Chondrocyte (in vitro differentiated cells): ENCODE results near the gene ZNF385B. TPM values are rescaled to one million over a fixed set of nuclear protein-coding genes. Genes with fewer than 3 reads are reported as not detected.

ENCODE experiments used
- DNase-seq: peaks from one replicate; pipeline ENCODE4 v3.0.0; 2021; ENCODE audit warnings: mixed read lengths, low spot score
- H3K27ac Mint-ChIP-seq: one replicate; pipeline ENCODE4 v1.8.0; 2021; ENCODE audit warnings: mild to moderate bottlenecking, moderate library complexity, mixed read lengths; ENCODE audit not compliant: unreplicated experiment
- H3K27me3 Mint-ChIP-seq: 2 replicates; pipeline ENCODE4 v1.8.0; 2021; ENCODE audit warnings: low read depth, mixed read lengths
- H3K36me3 Mint-ChIP-seq: 2 replicates; pipeline ENCODE4 v1.8.0; 2021; ENCODE audit warnings: low read depth, mixed read lengths
- H3K4me1 Mint-ChIP-seq: 2 replicates; pipeline ENCODE4 v1.8.0; 2021; ENCODE audit warnings: low read depth, mild to moderate bottlenecking, mixed read lengths
- H3K4me3 Mint-ChIP-seq: one replicate; pipeline ENCODE4 v1.8.0; 2021; ENCODE audit warnings: mild to moderate bottlenecking, moderate library complexity, mixed read lengths; ENCODE audit not compliant: unreplicated experiment
- H3K9me3 Mint-ChIP-seq: 2 replicates; pipeline ENCODE4 v1.8.0; 2021; ENCODE audit warnings: low read depth, mixed read lengths
- CTCF ChIP-seq: fragments of 200-600 bp; sonication (generic); IDR thresholded peaks from 2 replicates; pipeline ENCODE4 v1.5.0; 2021; ENCODE audit warnings: antibody characterized with exemption, mild to moderate bottlenecking, moderate library complexity
- total RNA-seq: library from RNA; stranded (reverse); gene quantifications from 3 replicates; pipeline ENCODE4 v1.2.1, GENCODE V29; 2021

The ZNF385B gene
- total RNA-seq, 1 donor from 2014 or later = 0.25 TPM

GRCh38 chr2:179533875-179534274 is 327.5 kb downstream of the ZNF385B start:
- DNase-seq = no peak
- no peaks in the 10 kb centered on the region for H3K36me3 Mint-ChIP-seq
- no peak overlapping the region for H3K4me3 Mint-ChIP-seq
- H3K27me3 Mint-ChIP-seq = no peaks in the 10 kb centered on the region
- no peak overlapping the region for H3K27ac Mint-ChIP-seq
- H3K4me1 Mint-ChIP-seq = peaks cover 4% of the 10 kb centered on the region
- peaks cover 1% of the 10 kb centered on the region for H3K9me3 Mint-ChIP-seq
- no peak for TF ChIP-seq CTCF

GRCh38 chr2:179532863-179533278 is 328.5 kb downstream of the ZNF385B start:
- no peaks in the 10 kb centered on the region for H3K27me3 Mint-ChIP-seq
- H3K9me3 Mint-ChIP-seq = no peaks in the 10 kb centered on the region
- peaks cover 4% of the 10 kb centered on the region for H3K4me1 Mint-ChIP-seq
- DNase-seq = no peak
- H3K36me3 Mint-ChIP-seq = no peaks in the 10 kb centered on the region
- H3K27ac Mint-ChIP-seq = no peak overlapping the region
- TF ChIP-seq CTCF = no peak
- no peak overlapping the region for H3K4me3 Mint-ChIP-seq

- Mint-ChIP-seq H3K27me3 (no peaks in the 10 kb centered on the region), H3K9me3 (no peaks in the 10 kb centered on the region), H3K36me3 (no peaks in the 10 kb centered on the region), H3K4me3 (no peak overlapping the region), H3K27ac (no peak overlapping the region), H3K4me1 (no peaks in the 10 kb centered on the region)
- no peak for DNase-seq
- no peak for TF ChIP-seq CTCF
Observed at GRCh38 chr2:179528576-179529069, 332.8 kb downstream of the ZNF385B start.

GRCh38 chr2:179525340-179525739 is 336.1 kb downstream of the ZNF385B start:
- no peak for DNase-seq
- no peaks in the 10 kb centered on the region for H3K9me3 Mint-ChIP-seq
- no peak for TF ChIP-seq CTCF
- no peak overlapping the region for H3K4me3 Mint-ChIP-seq
- H3K27me3 Mint-ChIP-seq = no peaks in the 10 kb centered on the region
- no peaks in the 10 kb centered on the region for H3K36me3 Mint-ChIP-seq
- peaks cover 3% of the 10 kb centered on the region for H3K4me1 Mint-ChIP-seq
- no peak overlapping the region for H3K27ac Mint-ChIP-seq

GRCh38 chr2:179524809-179525339 is 336.5 kb downstream of the ZNF385B start:
- no peak for DNase-seq

More at GRCh38 chr2:179524809-179525339, 336.5 kb downstream of the ZNF385B start:
- Mint-ChIP-seq H3K4me1 (peaks cover 3% of the 10 kb centered on the region), H3K4me3 (no peak overlapping the region), H3K9me3 (no peaks in the 10 kb centered on the region), H3K36me3 (no peaks in the 10 kb centered on the region), H3K27ac (no peak overlapping the region), H3K27me3 (no peaks in the 10 kb centered on the region)
- TF ChIP-seq CTCF = no peak
